HG02642 (cell line): ENCODE data around the gene AMZ2.
A peak's percentile ranks its signal among the peaks of the same experiment; 100 is the strongest.
"Not testable (repeated sequence)": the region's sequence is repeated elsewhere in the genome, so short reads cannot be mapped to it uniquely, and the experiment has no call there.

Experiments
- ATAC-seq: cut with Tn5 transposase; IDR thresholded peaks from one replicate; pipeline ENCODE4 v1.9.1; 2021; ENCODE audit warnings: mild to moderate bottlenecking; ENCODE audit not compliant: unreplicated experiment, poor library complexity

AMZ2 gene, protein sequence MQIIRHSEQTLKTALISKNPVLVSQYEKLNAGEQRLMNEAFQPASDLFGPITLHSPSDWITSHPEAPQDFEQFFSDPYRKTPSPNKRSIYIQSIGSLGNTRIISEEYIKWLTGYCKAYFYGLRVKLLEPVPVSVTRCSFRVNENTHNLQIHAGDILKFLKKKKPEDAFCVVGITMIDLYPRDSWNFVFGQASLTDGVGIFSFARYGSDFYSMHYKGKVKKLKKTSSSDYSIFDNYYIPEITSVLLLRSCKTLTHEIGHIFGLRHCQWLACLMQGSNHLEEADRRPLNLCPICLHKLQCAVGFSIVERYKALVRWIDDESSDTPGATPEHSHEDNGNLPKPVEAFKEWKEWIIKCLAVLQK

DNA sequence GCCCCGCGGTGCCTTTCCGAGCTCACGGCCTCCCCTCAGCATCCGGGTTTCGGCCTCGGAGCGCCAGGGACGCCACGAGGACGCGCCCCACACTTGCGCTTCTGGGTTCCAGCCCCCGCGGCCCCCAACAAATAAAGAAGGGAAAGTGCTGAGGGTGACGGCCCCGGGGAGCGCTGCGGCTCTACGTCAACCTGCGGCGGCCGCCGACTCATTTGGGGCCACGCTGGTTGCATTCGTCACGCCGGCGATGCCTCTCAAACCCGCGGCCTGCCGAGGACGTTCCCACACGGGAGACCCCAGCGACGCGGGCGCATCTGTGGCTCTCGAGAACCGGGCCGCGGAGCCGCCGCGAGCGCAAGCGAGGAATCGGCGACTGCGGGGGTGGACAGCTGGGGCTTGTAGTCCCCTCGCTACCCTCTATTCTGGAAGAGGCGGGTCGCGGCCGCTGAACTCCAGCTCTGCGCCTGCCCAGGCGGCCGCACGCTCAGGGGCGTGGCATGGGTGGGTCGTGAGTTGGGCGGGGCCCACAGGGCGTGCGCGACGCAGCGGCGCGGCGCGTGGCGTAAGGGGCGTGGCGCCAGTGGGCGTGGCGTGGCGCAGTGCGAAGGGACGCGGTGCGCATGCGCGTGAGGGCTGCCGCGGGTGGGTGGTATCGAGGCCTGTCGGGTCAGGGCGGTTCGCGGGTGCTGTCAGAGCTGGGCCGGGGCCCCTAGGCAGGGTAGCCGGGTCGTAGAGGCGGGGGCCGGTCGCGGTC, at the start of gene AMZ2:
TSS of gene AMZ2 (plus strand) at position 599 of the 754 bp plus-strand sequence. CDS start 2,145 bp downstream, outside the sequence.
- peak; percentile 93 for ATAC-seq

- no peak for ATAC-seq
Measured at GRCh38 chr17:68198931-68199836, 48.7 kb upstream of the AMZ2 start.

GRCh38 chr17:68199837-68200688, 47.8 kb upstream of the AMZ2 start:
- ATAC-seq = no peak

DNA sequence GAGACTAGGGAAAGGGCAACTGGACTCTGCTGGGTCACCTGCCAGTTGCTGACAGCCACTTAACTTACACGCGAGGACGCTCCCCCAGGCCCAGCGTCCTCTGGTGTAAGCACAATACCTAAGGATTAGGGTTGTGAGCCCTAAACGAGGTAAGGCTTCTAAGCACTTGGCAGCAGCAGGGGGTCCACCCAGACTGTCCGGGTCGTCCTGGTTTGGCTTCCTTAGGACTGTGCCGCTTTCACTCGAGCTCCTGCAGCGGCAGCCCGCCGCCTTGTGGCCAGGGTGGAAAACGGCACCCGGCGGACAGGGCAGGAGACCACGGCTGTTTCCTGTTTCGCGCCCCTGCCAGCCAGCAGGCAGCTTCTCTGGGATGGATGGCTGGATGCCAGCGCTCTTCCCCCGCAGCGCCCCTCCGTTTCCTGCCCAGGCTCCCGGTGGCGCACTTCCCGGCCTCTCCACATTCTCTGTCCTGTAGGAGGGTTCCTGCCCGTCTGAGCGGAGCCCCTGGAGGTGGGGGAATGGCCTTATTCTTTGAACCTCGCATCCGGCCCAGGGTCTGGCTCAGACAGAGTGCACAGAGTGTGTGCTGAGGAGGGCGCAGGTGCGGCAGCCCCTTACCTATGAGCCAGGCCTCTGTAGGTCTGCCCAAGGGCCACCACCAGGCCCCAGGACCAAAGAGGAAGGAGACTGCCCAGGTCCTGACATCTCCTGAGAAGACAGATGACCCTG, 47.0 kb upstream of the AMZ2 start:
- peak; percentile 26 for ATAC-seq

- not testable (repeated sequence) for ATAC-seq
Measured at GRCh38 chr17:68201418-68201771, 46.4 kb upstream of the AMZ2 start.

DNA sequence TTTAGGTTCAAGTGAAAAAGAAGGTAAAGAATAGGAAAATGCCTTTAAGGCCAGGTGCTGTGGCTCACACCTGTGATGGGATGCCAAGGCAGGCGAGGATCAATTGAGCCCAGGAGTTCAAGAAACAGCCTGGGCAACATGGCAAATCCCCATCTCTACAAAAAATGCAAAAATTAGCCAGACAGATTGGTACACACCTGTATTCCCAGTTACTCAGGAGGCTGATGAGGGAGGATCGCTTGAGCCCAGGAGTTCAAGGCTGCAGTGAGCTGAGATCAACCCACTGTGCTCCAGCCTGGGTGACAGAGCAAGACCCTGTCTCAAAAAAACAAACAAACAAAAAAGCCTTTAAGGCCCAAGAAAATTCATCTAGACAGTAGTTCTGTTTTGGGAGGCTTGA, 45.5 kb upstream of the AMZ2 start:
- ATAC-seq = not testable (repeated sequence)

DNA sequence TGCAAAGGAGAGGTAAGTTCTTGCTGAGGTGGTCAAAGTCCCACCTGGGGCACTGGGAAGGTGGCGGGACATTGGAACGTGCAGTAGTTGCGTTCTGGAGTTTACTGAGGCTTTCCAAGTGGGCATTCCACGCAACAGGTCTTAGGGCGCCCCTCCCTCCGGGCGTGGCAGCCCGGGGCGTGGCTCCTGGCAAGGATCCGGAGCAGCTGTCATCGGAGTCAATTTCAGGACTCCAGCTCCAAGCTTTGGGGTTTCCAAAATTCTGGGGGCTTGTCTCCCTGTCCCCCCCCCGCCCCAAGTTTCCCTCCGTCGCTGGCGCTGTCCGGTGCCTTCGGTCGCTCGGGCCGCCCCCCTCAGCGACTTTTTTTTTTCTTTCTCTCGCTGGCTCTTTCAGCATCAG, 43.1 kb upstream of the AMZ2 start:
- ATAC-seq = peak; percentile 19

- ATAC-seq = peak; percentile 92
Measured at GRCh38 chr17:68205251-68205807, 42.5 kb upstream of the AMZ2 start.

DNA sequence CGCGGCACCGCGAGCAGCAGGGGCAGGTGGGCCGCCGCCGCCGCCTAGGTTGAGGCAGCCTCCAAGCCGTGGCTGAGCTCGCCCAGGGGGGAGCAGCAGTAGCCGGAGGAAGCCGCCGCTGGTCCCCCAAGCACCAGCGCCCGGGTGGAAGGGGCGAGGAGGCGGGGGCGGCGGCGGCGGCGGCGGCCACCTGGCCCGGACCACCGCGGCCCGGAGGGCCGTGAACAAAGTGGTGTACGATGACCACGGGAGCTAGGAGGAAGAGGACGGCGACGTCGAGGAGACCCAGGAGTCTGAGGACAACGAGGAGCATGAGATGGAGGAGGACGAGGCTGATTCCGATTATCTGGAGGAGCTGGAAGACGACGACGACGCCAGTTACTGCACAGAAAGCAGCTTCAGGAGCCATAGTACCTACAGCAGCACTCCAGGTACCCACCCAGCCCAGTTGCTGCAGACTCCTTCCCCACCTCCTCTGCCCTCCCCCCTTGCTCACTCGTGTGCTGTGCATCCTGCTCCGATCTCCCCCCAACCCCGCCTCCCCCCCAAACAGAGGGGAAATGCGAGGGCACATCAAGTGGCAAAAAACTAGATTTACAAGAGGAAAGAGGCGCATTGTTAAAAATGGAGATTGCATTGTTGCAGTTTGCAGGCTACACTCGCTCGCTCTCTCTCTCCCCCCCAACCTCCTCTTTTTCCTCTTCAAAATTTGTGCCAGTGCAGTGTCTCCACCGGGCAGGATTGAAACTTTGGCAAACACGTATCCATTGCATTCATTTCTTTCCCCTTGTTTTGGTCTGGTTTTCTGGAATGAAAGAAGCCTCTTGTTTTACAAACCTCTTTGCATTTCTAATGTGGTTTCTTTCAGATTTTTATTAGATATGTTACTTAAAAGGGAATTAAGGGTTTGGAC, 41.8 kb upstream of the AMZ2 start:
- ATAC-seq = peak; percentile 45

GRCh38 chr17:68207651-68208253, 40.1 kb upstream of the AMZ2 start:
- ATAC-seq = no peak

- not testable (repeated sequence) for ATAC-seq
Measured at GRCh38 chr17:68208651-68209050, 39.2 kb upstream of the AMZ2 start.

DNA sequence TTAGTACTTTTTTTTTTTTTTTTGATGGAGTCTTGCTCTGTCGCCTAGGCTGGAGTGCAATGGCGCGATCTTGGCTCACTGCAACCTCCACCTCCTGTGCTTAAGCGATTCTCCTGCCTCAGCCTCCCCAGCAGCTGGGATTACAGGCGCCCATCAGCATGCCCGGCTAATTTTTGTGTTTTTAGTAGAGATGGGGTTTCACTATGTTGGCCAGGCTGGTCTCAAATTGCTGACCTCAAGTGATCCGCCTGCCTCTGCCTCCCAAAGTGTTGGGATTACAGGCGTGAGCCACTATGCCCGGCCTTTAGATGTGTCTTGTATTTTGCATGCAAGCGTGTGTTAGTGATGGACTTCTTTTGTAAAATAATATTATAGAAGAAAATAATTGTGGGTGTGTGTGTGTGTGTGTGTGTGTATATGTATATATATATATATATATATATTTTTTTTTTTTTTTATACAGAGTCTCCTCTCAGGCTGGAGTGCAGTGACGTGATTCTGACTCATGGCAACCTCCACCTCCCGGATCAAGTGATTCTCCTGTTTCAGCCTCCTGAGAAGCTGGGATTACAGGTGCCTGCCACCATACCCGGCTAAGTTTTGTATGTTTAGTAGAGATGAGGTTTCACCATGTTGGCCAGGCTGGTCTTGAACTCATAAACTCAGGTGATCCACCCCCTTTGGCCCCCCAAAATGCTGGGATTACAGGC, 38.5 kb upstream of the AMZ2 start:
- not testable (repeated sequence) for ATAC-seq

DNA sequence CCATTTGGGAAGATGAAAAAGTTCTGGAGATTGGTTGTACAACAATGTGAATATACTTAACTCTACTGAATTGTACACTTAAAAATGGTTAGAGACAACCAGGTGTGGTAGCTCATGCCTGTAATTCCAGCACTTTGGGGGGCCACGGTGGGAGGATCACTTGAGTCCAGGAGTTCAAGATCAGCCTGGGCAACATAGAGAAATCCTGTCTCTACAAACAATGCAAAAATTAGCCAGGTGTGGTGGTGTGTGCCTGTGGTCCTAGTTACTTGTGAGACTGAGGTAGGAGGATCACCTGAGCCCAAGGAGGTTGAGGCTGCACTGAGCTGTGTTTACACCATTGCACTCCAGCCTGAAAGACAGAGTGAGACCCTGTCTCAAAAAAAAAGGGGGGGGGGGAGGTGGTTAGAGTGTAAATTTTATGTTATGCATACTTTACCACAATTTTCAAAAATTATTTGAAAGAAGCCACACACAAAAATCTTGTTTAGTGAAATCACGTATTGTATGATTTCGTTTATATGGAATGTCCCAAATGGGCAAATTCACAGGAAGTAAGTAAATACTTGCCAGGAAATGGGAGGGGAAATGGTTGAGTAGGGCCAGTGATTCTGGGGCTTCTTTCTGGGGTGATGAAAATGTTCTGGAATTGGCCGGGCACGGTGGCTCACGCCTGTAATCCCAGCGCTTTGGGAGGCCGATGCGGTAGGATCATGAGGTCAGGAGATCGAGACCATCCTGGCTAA, 37.1 kb upstream of the AMZ2 start:
- no peak for ATAC-seq

DNA sequence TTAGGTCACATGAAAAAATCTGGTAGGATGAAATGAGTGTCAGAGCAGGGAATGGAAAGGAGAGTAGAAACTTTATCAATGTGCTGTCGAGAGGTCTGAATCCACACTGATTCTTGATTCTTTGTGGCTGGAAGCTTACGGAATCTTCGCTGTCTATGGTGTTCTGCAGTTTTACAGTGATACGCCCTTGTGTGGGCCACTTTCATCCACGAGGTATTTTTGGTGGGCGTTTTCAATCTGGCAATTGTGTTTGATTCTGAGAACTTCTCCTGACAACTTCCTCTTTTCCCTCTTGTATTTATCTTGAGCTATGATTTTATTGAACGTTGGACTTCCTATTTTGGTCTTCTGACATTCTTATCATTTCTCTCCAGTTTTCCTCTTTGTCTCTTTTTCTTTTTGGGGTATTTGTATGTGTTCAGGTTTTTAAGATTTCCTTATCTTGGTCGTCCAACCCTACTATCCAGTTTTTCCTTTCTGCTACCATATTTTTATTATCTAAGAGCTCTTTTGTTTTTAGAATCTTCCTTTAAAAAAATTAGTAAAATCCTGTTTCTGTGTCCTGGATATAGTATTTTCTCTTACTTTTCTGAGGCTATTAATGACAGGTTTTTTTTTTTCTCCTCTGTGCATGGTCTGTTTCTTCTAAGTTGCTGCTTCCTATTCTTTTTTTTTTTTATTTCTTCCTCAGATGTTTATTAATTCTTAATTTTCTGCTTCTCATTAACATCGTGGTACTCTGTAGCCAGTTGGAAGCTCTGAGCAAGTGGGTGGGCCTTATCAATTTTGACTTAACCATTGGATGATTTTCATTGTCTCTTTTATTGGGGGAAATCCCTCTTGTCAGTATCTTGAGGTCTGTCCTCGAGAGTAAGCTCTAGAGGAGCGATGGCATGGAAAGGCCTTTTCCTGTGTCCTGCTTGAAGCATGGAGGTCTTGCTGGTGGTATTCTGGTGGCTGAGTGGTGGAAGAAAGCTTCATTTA, 34.1 kb upstream of the AMZ2 start:
- ATAC-seq = not testable (repeated sequence)

DNA sequence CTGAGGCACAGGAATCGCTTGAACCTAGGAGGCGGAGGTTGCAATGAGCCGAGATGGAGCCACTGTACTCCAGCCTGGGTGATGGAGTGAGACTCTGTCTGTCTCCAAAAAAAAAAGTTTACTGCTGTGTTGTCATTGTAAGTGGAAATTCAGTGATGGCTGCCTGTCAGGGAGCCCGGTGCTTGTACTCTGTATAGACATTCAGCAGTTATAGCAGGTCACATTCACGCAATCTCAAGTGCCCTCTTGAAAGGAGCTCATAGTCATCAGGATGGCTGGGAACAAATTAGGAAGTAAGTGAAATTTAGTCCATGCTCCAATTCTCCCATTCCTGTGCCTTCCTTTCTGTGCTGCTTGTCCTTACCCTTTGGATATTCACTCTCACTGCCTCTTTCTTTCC, 32.4 kb upstream of the AMZ2 start:
- ATAC-seq = not testable (repeated sequence)
